Activated CD4-positive, alpha-beta T cell treated with anti-CD3 and anti-CD28 coated beads for 1 hour (primary cell): Measurements from ENCODE around the gene H1-8.

ENCODE experiments used
- DNase-seq: peaks from one replicate; pipeline ENCODE4 v3.0.0-alpha.2; 2020

The H1-8 gene

GRCh38 chr3:129595544-129596193 lies 52.7 kb downstream of the H1-8 start:
- no peak for DNase-seq

GRCh38 chr3:129596194-129597086 lies 53.5 kb downstream of the H1-8 start:
- DNase-seq: no peak

- DNase-seq: no peak
These were observed 54.4 kb downstream of the H1-8 start for GRCh38 chr3:129597087-129597999.

GRCh38 chr3:129598000-129598381 lies 55.0 kb downstream of the H1-8 start:
- DNase-seq: no peak

- DNase-seq: no peak
These were observed 55.5 kb downstream of the H1-8 start for GRCh38 chr3:129598484-129598883.

- no peak for DNase-seq
These were observed 56.1 kb downstream of the H1-8 start for GRCh38 chr3:129599073-129599472.

- no peak for DNase-seq
These were observed 56.6 kb downstream of the H1-8 start for GRCh38 chr3:129599607-129600006.

- DNase-seq: no peak
These were observed 57.4 kb downstream of the H1-8 start for GRCh38 chr3:129600348-129600747.
